Choroid plexus epithelial cell (primary cell): Measurements from ENCODE around the gene RPIA.
"Not testable (repeated sequence)": the region's sequence is repeated elsewhere in the genome, so short reads cannot be mapped to it uniquely, and the experiment has no call there.

ENCODE experiments used
- DNase-seq: peaks from one replicate; pipeline ENCODE4 v3.0.0-alpha.2; 2010; ENCODE audit warnings: low read depth
- H3K4me3 ChIP-seq: 2 replicates; pipeline ENCODE4 v1.5.1; 2011; ENCODE audit warnings: low read depth, mild to moderate bottlenecking, control low read depth, low read length, moderate library complexity
- TF ChIP-seq, protein P1 (sequence below): conservative IDR thresholded peaks from 2 replicates; pipeline ENCODE4 v1.5.1; 2011; ENCODE audit warnings: low read depth, mild to moderate bottlenecking, control low read depth, inconsistent platforms, low read length, moderate library complexity

Gene RPIA

DNA sequence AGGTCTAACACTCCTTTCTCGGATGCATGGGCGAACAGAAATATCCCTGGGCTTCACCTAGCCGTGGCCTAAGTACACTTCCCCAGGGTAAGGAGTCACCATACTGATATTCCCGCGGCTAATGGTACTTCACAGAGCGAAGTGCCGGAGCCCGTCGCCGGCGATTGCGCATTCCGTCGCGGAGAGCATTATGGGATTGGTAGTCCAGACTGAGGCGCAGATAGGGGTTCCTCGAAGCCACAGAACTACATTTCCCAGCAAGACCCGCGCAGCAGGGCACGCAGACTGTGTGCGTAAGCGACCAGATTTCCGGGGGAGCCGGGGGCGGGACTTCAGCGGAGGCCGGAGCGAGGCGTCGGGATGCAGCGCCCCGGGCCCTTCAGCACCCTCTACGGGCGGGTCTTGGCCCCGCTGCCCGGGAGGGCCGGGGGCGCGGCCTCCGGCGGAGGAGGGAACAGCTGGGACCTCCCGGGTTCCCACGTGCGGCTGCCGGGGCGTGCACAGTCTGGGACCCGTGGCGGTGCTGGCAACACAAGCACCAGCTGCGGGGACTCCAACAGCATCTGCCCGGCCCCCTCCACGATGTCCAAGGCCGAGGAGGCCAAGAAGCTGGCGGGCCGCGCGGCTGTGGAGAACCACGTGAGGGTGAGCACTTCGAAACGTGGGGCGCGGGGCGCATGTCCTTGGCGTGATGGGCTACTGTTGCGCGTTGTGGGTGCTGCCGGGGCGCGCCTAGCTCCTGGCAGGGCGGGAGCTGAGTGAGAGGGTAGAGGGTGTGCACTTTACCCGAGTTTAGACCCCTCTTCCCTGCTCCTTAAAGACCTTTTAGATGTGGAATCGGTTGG is at the start of gene RPIA:
Gene RPIA, plus strand, starts transcription at position 335 of the 845 bp plus-strand sequence. Its CDS starts 26 bp downstream, at position 361.
- peak; percentile 99 for DNase-seq
- TF ChIP-seq, protein P1, sequence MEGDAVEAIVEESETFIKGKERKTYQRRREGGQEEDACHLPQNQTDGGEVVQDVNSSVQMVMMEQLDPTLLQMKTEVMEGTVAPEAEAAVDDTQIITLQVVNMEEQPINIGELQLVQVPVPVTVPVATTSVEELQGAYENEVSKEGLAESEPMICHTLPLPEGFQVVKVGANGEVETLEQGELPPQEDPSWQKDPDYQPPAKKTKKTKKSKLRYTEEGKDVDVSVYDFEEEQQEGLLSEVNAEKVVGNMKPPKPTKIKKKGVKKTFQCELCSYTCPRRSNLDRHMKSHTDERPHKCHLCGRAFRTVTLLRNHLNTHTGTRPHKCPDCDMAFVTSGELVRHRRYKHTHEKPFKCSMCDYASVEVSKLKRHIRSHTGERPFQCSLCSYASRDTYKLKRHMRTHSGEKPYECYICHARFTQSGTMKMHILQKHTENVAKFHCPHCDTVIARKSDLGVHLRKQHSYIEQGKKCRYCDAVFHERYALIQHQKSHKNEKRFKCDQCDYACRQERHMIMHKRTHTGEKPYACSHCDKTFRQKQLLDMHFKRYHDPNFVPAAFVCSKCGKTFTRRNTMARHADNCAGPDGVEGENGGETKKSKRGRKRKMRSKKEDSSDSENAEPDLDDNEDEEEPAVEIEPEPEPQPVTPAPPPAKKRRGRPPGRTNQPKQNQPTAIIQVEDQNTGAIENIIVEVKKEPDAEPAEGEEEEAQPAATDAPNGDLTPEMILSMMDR: peak; percentile 45
- H3K4me3 ChIP-seq: peak within 1 kb of the TSS; percentile 86

DNA sequence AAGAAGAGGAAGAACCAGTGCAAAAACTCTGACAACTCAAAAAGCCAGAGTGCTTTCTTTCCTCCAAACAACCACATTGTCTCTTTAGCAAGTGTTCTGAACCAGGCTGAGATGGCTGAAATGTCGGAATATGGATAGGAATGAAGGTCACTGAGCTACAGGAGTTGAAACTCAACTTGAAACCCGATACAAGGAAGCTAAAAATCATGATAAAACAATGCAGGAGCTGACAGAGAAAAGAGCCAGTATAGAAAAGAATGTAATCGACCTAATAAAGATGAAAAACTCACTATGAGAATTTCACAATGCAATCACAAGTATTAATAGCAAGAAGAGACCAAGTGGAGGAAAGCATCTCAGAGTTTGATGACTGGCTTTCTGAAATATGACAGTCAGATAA is 49.2 kb upstream of the RPIA start:
- no peak overlapping the region for H3K4me3 ChIP-seq
- TF ChIP-seq, protein P1: no peak
- peak; percentile 55 for DNase-seq

DNA sequence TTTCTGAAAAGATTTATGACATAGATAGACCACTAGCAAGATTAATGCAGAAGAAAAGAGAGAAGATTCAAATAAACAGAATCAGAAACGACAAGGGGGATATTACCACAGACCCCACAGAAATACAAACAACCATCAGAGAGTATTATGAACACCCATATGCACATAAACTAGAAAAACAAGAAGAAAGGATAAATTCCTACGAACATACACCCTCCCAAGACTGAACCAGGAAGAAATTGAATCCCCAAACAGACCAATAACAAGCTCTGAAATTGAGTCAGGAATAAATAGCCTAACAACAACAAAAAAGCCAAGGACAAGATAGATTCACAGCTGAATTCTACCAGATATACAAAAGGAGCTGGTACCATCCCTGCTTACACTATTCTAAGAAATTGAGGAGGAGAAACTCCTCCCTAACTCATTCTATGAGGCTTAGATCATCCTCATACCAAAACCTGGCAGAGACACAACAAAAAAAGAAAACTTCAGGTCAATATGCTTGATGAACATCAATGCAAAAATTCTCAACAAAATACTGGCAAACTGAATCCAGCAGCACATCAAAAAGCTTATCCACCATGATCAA is 46.1 kb upstream of the RPIA start:
- DNase-seq: not testable (repeated sequence)

GRCh38 chr2:88651646-88652045 is 39.8 kb upstream of the RPIA start:
- no peak for DNase-seq
- no peak overlapping the region for H3K4me3 ChIP-seq
- TF ChIP-seq, protein P1: no peak

More for the DNA sequence above, 46.1 kb upstream of the RPIA start:
- not testable (repeated sequence) for H3K4me3 ChIP-seq

GRCh38 chr2:88654714-88655113 is 36.8 kb upstream of the RPIA start:
- no peak overlapping the region for H3K4me3 ChIP-seq
- peak; percentile 69 for DNase-seq
- TF ChIP-seq, protein P1: no peak

DNA sequence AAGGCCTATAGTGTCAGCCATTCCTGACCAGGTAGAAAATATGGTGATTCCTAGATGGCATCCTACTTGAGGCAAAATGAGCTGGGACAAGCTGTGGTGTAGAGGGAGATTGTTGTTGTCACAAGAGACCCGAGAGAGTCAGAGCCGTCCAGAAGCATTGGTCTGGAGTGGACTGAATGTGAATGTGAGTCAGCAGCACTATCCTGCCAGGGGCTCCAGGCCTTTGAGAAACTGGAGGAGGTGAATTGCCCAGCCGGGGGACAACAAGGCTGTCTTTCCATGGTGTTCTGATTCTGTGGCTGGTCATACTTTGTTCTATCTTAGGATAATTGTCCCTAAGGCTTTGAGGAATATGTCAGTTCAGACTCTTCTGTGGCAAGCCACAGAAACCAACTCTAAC is 34.8 kb upstream of the RPIA start:
- no peak overlapping the region for H3K4me3 ChIP-seq
- TF ChIP-seq, protein P1: no peak
- peak; percentile 68 for DNase-seq

- H3K4me3 ChIP-seq: no peak overlapping the region
- TF ChIP-seq, protein P1: no peak
- peak; percentile 44 for DNase-seq
Measured at GRCh38 chr2:88657131-88657530, 34.3 kb upstream of the RPIA start.
